Astrocyte (in vitro differentiated cells and primary cell): ENCODE results near the gene TANGO6. TPM values are rescaled to one million over a fixed set of nuclear protein-coding genes. Genes with fewer than 3 reads are reported as not detected.

ENCODE experiments used
- DNase-seq: peaks from one replicate; pipeline ENCODE4 v3.0.0-alpha.2; 2010; ENCODE audit warnings: low read depth
- FAIRE-seq: peaks from 2 replicates; lab custom pipeline; 2011; peaks lifted over from hg19 to GRCh38; lab: Jason Lieb, UNC
- H2AFZ ChIP-seq: 2 replicates; pipeline ENCODE4 v1.6.0; 2012; ENCODE audit warnings: low read depth, low read length, inconsistent platforms
- H3K27ac ChIP-seq: 2 replicates; pipeline ENCODE4 v1.5.1; 2011; ENCODE audit warnings: low read depth, low read length, inconsistent platforms
- H3K27me3 ChIP-seq: 2 replicates; pipeline ENCODE4 v1.6.0; 2011; ENCODE audit warnings: low read length, inconsistent platforms; ENCODE audit not compliant: insufficient read depth
- H3K36me3 ChIP-seq: 2 replicates; pipeline ENCODE4 v1.5.1; 2011; ENCODE audit warnings: low read length, inconsistent platforms; ENCODE audit not compliant: insufficient read depth
- H3K4me1 ChIP-seq: 2 replicates; pipeline ENCODE4 v1.5.1; 2011; ENCODE audit warnings: low read length, inconsistent platforms; ENCODE audit not compliant: insufficient read depth
- H3K4me2 ChIP-seq: 2 replicates; pipeline ENCODE4 v1.6.0; 2012; ENCODE audit warnings: low read length, inconsistent platforms
- H3K4me3 ChIP-seq: 2 replicates; pipeline ENCODE4 v1.5.1; 2011; ENCODE audit warnings: low read depth, mild to moderate bottlenecking, low read length, inconsistent platforms; ENCODE audit not compliant: insufficient read depth
- H3K79me2 ChIP-seq: 2 replicates; pipeline ENCODE4 v1.6.0; 2012; ENCODE audit warnings: mild to moderate bottlenecking, low read length, inconsistent platforms; ENCODE audit not compliant: insufficient read depth
- H3K9ac ChIP-seq: 2 replicates; pipeline ENCODE4 v1.6.0; 2012; ENCODE audit warnings: mild to moderate bottlenecking, low read length, inconsistent platforms
- H3K9me3 ChIP-seq: 2 replicates; pipeline ENCODE4 v1.5.1; 2012; ENCODE audit warnings: low read depth, mild to moderate bottlenecking, low read length, inconsistent platforms; ENCODE audit not compliant: insufficient read depth
- H4K20me1 ChIP-seq: 2 replicates; pipeline ENCODE4 v1.6.0; 2012; ENCODE audit warnings: low read length, inconsistent platforms; ENCODE audit not compliant: insufficient read depth
- H3K27ac Mint-ChIP-seq: one replicate; pipeline ENCODE4 v1.8.0; 2021; ENCODE audit warnings: mild to moderate bottlenecking, mixed read lengths; ENCODE audit not compliant: unreplicated experiment
- H3K27me3 Mint-ChIP-seq: one replicate; pipeline ENCODE4 v1.8.0; 2021; ENCODE audit warnings: low read depth, mixed read lengths; ENCODE audit not compliant: unreplicated experiment
- H3K36me3 Mint-ChIP-seq: one replicate; pipeline ENCODE4 v1.8.0; 2021; ENCODE audit warnings: low read depth, mixed read lengths; ENCODE audit not compliant: unreplicated experiment
- H3K4me1 Mint-ChIP-seq: one replicate; pipeline ENCODE4 v1.8.0; 2021; ENCODE audit warnings: low read depth, mixed read lengths; ENCODE audit not compliant: unreplicated experiment
- H3K4me3 Mint-ChIP-seq: one replicate; pipeline ENCODE4 v1.8.0; 2021; ENCODE audit warnings: mild to moderate bottlenecking, moderate library complexity, mixed read lengths; ENCODE audit not compliant: unreplicated experiment
- H3K9me3 Mint-ChIP-seq: one replicate; pipeline ENCODE4 v1.8.0; 2021; ENCODE audit warnings: mild to moderate bottlenecking, mixed read lengths; ENCODE audit not compliant: unreplicated experiment
- CTCF ChIP-seq: IDR thresholded peaks from 2 replicates; pipeline ENCODE4 v1.5.1; 2011; ENCODE audit warnings: low read depth, mild to moderate bottlenecking, inconsistent platforms, low read length, moderate library complexity; ENCODE audit not compliant: insufficient read depth
- EZH2 ChIP-seq: IDR thresholded peaks from 2 replicates; pipeline ENCODE4 v1.6.1; 2012; ENCODE audit warnings: mild to moderate bottlenecking, low read length, inconsistent platforms; ENCODE audit not compliant: insufficient read depth
- total RNA-seq: library from RNA; stranded (reverse); gene quantifications from 2 replicates; pipeline ENCODE4 v1.2.1, GENCODE V29; 2021

The TANGO6 gene
- total RNA-seq, 1 donor from 2014 or later, result 15.8 TPM

- H3K27ac ChIP-seq, result no peak overlapping the region
- Mint-ChIP-seq H3K4me3 (no peak overlapping the region), H3K9me3 (no peaks in the 10 kb centered on the region), H3K4me1 (no peaks in the 10 kb centered on the region), H3K27ac (no peak overlapping the region), H3K27me3 (no peaks in the 10 kb centered on the region), H3K36me3 (peaks cover 14% of the 10 kb centered on the region)
- FAIRE-seq, result no peak
- no peak overlapping the region for H3K4me2 ChIP-seq
- no peak overlapping the region for H2AFZ ChIP-seq
- no peaks in the 10 kb centered on the region for H3K9me3 ChIP-seq
- no peaks in the 10 kb centered on the region for H4K20me1 ChIP-seq
- H3K4me1 ChIP-seq, result no peaks in the 10 kb centered on the region
- no peak overlapping the region for H3K4me3 ChIP-seq
- DNase-seq, result no peak
- H3K79me2 ChIP-seq, result no peaks in the 10 kb centered on the region
- peaks cover 6% of the 10 kb centered on the region for H3K36me3 ChIP-seq
- no peaks in the 10 kb centered on the region for H3K27me3 ChIP-seq
- H3K9ac ChIP-seq, result no peak overlapping the region
- TF ChIP-seq EZH2 (no peak), CTCF (no peak)
Measured at GRCh38 chr16:68873635-68874471, 30.5 kb downstream of the TANGO6 start.

- Histone ChIP-seq H4K20me1 (no peaks in the 10 kb centered on the region), H3K27ac (no peak overlapping the region), H3K27me3 (no peaks in the 10 kb centered on the region), H3K4me3 (no peak overlapping the region), H3K9me3 (no peaks in the 10 kb centered on the region), H3K4me2 (no peak overlapping the region), H2AFZ (no peak overlapping the region), H3K36me3 (peaks cover 15% of the 10 kb centered on the region), H3K79me2 (no peaks in the 10 kb centered on the region), H3K4me1 (no peaks in the 10 kb centered on the region), H3K9ac (no peak overlapping the region)
- TF ChIP-seq CTCF, result no peak
- FAIRE-seq, result no peak
- no peaks in the 10 kb centered on the region for H3K9me3 Mint-ChIP-seq
- no peak overlapping the region for H3K4me3 Mint-ChIP-seq
- no peaks in the 10 kb centered on the region for H3K4me1 Mint-ChIP-seq
- no peak for DNase-seq
- no peaks in the 10 kb centered on the region for H3K27me3 Mint-ChIP-seq
- no peak overlapping the region for H3K27ac Mint-ChIP-seq
- H3K36me3 Mint-ChIP-seq, result peaks cover 14% of the 10 kb centered on the region
Measured at GRCh38 chr16:68875871-68876270, 32.5 kb downstream of the TANGO6 start.

GRCh38 chr16:68883685-68884084 is 40.4 kb downstream of the TANGO6 start:
- no peak overlapping the region for H3K27ac ChIP-seq
- H3K4me3 ChIP-seq, result no peak overlapping the region
- TF ChIP-seq CTCF, result no peak
- no peak for TF ChIP-seq EZH2
- no peak for FAIRE-seq
- H3K9me3 Mint-ChIP-seq, result no peaks in the 10 kb centered on the region
- no peak overlapping the region for H3K9ac ChIP-seq
- no peak overlapping the region for H3K4me2 ChIP-seq
- no peak overlapping the region for H2AFZ ChIP-seq
- H3K9me3 ChIP-seq, result no peaks in the 10 kb centered on the region
- no peaks in the 10 kb centered on the region for H4K20me1 ChIP-seq
- H3K36me3 Mint-ChIP-seq, result no peaks in the 10 kb centered on the region
- H3K4me1 Mint-ChIP-seq, result no peaks in the 10 kb centered on the region
- no peaks in the 10 kb centered on the region for H3K27me3 ChIP-seq
- H3K4me3 Mint-ChIP-seq, result no peak overlapping the region
- no peaks in the 10 kb centered on the region for H3K79me2 ChIP-seq
- DNase-seq, result no peak
- H3K4me1 ChIP-seq, result no peaks in the 10 kb centered on the region
- H3K27ac Mint-ChIP-seq, result no peak overlapping the region
- peaks cover 10% of the 10 kb centered on the region for H3K36me3 ChIP-seq
- no peaks in the 10 kb centered on the region for H3K27me3 Mint-ChIP-seq
